ENCODE data around the gene ZFPL1.

The ZFPL1 gene

GRCh38 chr11:65087827-65088226, 3.8 kb downstream of the ZFPL1 start:
- TF ChIP-seq CTCF (conservative IDR thresholded peaks at IDR 0.05; ENCODE audit: low read depth, low read length), result no peak
- no peak for DNase-seq (ENCODE audit: low read depth)
- H3K4me3 ChIP-seq (ENCODE audit: low read depth, low read length), result no peak overlapping the region

DNA sequence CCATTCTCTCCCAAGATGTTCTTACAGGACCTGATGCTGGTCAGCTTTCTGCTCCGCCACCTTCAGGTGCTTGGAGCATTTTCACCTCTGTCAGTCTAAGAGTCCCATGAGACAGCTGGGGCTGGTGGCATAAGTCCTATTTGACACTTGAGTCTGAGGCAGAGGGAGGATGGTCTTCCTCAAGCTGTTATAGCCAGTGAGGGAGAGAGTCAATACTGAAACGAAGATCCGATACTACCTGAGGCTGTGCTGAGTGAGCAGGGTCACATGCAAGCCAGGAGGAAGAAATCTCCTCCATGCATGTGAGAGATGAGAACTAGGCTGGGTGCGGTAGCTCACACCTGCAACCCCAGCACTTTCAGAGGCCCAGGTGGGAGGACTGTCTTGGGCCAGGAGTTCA, 5.6 kb downstream of the ZFPL1 start:
- no peak for TF ChIP-seq CTCF (conservative IDR thresholded peaks at IDR 0.05; ENCODE audit: low read depth, low read length)
- H3K4me3 ChIP-seq (ENCODE audit: low read depth, low read length), result no peak overlapping the region
- no peak for DNase-seq (ENCODE audit: low read depth)

- TF ChIP-seq CTCF (conservative IDR thresholded peaks at IDR 0.05; ENCODE audit: low read depth, low read length), result no peak
- DNase-seq (ENCODE audit: low read depth), result no peak
- H3K4me3 ChIP-seq (ENCODE audit: low read depth, low read length), result no peak overlapping the region
Measured at GRCh38 chr11:65090628-65091027, 6.6 kb downstream of the ZFPL1 start.

DNA sequence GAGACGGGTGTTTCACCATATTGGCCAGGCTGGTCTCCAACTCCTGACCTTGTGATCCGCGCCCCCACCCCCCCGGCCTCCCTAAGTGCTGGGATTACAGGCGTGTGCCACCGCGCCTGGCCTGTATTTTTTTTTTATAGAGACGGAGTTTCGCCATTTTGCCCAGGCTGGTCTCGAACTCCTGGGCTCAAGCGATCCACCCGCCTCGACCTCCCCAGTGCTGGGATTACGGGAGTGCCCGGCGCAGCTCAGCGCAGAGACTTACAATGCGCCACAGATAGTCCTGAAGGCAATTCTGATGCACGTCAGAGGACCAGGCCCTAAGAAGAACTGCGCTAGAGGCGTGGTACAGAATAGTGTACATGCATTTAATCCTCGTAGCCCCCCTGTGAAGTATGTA, 11.4 kb downstream of the ZFPL1 start:
- no peak for DNase-seq (ENCODE audit: low read depth)
- H3K4me3 ChIP-seq (ENCODE audit: low read depth, low read length), result peak overlapping the region; percentile 75
- TF ChIP-seq CTCF (conservative IDR thresholded peaks at IDR 0.05; ENCODE audit: low read depth, low read length), result no peak

- DNase-seq (ENCODE audit: low read depth), result peak; percentile 95
- peak within 1 kb of the TSS; percentile 75 for H3K4me3 ChIP-seq (ENCODE audit: low read depth, low read length)
- TF ChIP-seq CTCF (conservative IDR thresholded peaks at IDR 0.05; ENCODE audit: low read depth, low read length), result no peak
Measured at GRCh38 chr11:65095974-65096806, 12.2 kb downstream of the ZFPL1 start, which contains the start of gene VPS51. Gene VPS51 (plus strand): TSS chr11:65096214. CDS start chr11:65096251, 37 bp downstream.

GRCh38 chr11:65096926-65097325, 12.9 kb downstream of the ZFPL1 start:
- peak overlapping the region; percentile 75 for H3K4me3 ChIP-seq (ENCODE audit: low read depth, low read length)
- no peak for DNase-seq (ENCODE audit: low read depth)
- TF ChIP-seq CTCF (conservative IDR thresholded peaks at IDR 0.05; ENCODE audit: low read depth, low read length), result no peak

Data from choroid plexus epithelial cell (primary cell).